DOHH2 (cell line): ENCODE data around the gene MPZ.

Experiments used
- H3F3A ChIP-seq: fragments of 200-600 bp; sonication (generic), shearing (Covaris generic); 2 replicates; pipeline ENCODE4 v1.6.0; 2016; ENCODE audit warnings: antibody characterized with exemption, mild to moderate bottlenecking; ENCODE audit not compliant: control insufficient read depth, insufficient read depth
- H3K27ac ChIP-seq: fragments of 200-600 bp; sonication (generic); 2 replicates; pipeline ENCODE4 v1.5.1; 2014; ENCODE audit warnings: low read depth, mild to moderate bottlenecking, low read length, moderate library complexity
- H3K27me3 ChIP-seq: fragments of 200-600 bp; sonication (generic); 2 replicates; pipeline ENCODE4 v1.6.1; 2014; ENCODE audit warnings: mild to moderate bottlenecking, low read length, mixed read lengths; ENCODE audit not compliant: control insufficient read depth
- H3K36me3 ChIP-seq: fragments of 200-600 bp; sonication (generic); 2 replicates; pipeline ENCODE4 v1.6.1; 2014; ENCODE audit warnings: mild to moderate bottlenecking, low read length, moderate library complexity, mixed read lengths; ENCODE audit not compliant: control insufficient read depth
- H3K4me1 ChIP-seq: fragments of 200-600 bp; sonication (generic); 2 replicates; pipeline ENCODE4 v1.6.1; 2014; ENCODE audit warnings: mild to moderate bottlenecking, low read length, mixed read lengths; ENCODE audit not compliant: control insufficient read depth
- H3K4me2 ChIP-seq: fragments of 200-600 bp; sonication (generic); 2 replicates; pipeline ENCODE4 v1.6.0; 2014; ENCODE audit warnings: mild to moderate bottlenecking, low read length, moderate library complexity
- H3K4me3 ChIP-seq: fragments of 200-600 bp; sonication (generic); 2 replicates; pipeline ENCODE4 v1.5.1; 2014; ENCODE audit warnings: mild to moderate bottlenecking, low read length, mixed read lengths
- H3K79me2 ChIP-seq: fragments of 200-600 bp; sonication (generic); 2 replicates; pipeline ENCODE4 v1.6.1; 2014; ENCODE audit warnings: mild to moderate bottlenecking, low read length, mixed read lengths; ENCODE audit not compliant: control insufficient read depth
- H3K9me2 ChIP-seq: fragments of 200-600 bp; sonication (generic); replicated peaks from 2 replicates; pipeline ENCODE4 v1.6.1; 2014; ENCODE audit warnings: mild to moderate bottlenecking, low read length, mixed read lengths; ENCODE audit not compliant: control insufficient read depth
- H3K9me3 ChIP-seq: fragments of 200-600 bp; sonication (generic); 2 replicates; pipeline ENCODE4 v1.6.1; 2014; ENCODE audit warnings: antibody characterized with exemption, low read length, mixed read lengths; ENCODE audit not compliant: control insufficient read depth, insufficient read depth
- H4K20me1 ChIP-seq: fragments of 200-600 bp; sonication (generic); 2 replicates; pipeline ENCODE4 v1.6.0; 2014; ENCODE audit warnings: low read depth, mild to moderate bottlenecking, antibody characterized with exemption, low read length, moderate library complexity; ENCODE audit not compliant: control insufficient read depth, insufficient read depth
- CTCF ChIP-seq: fragments of 200-600 bp; sonication (generic); IDR thresholded peaks from one replicate; pipeline ENCODE4 v1.5.1; 2014; ENCODE audit warnings: antibody characterized with exemption, mild to moderate bottlenecking, low read depth, low read length; ENCODE audit not compliant: poor library complexity, severe bottlenecking
- EZH2phosphoT487 ChIP-seq: fragments of 200-600 bp; sonication (generic); IDR thresholded peaks from 2 replicates; pipeline ENCODE4 v1.6.1; 2017; ENCODE audit warnings: borderline replicate concordance, mild to moderate bottlenecking, antibody characterized with exemption, low read length, moderate library complexity, mixed read lengths

Gene MPZ

GRCh38 chr1:161287482-161288054 lies 22.2 kb downstream of the MPZ start:
- Histone ChIP-seq H3K9me3 (no peaks in the 10 kb centered on the region), H3K4me2 (no peak overlapping the region), H3K4me3 (no peak overlapping the region), H3F3A (no peaks in the 10 kb centered on the region), H3K36me3 (no peaks in the 10 kb centered on the region), H3K79me2 (no peaks in the 10 kb centered on the region), H3K9me2 (no peaks in the 10 kb centered on the region), H3K27me3 (peaks cover 30% of the 10 kb centered on the region), H4K20me1 (no peaks in the 10 kb centered on the region), H3K4me1 (peaks cover 7% of the 10 kb centered on the region), H3K27ac (no peak overlapping the region)
- TF ChIP-seq CTCF (no peak), EZH2phosphoT487 (no peak)

- H3K36me3 ChIP-seq, result no peaks in the 10 kb centered on the region
- no peak overlapping the region for H3K27ac ChIP-seq
- H4K20me1 ChIP-seq, result no peaks in the 10 kb centered on the region
- TF ChIP-seq EZH2phosphoT487 (no peak), CTCF (no peak)
- no peaks in the 10 kb centered on the region for H3F3A ChIP-seq
- H3K9me3 ChIP-seq, result no peaks in the 10 kb centered on the region
- H3K9me2 ChIP-seq, result no peaks in the 10 kb centered on the region
- H3K4me3 ChIP-seq, result no peak overlapping the region
- peaks cover 30% of the 10 kb centered on the region for H3K27me3 ChIP-seq
- no peak overlapping the region for H3K4me2 ChIP-seq
- no peaks in the 10 kb centered on the region for H3K79me2 ChIP-seq
- peaks cover 9% of the 10 kb centered on the region for H3K4me1 ChIP-seq
Measured at GRCh38 chr1:161285521-161285920, 24.2 kb downstream of the MPZ start.

GRCh38 chr1:161285113-161285512 lies 24.7 kb downstream of the MPZ start:
- Histone ChIP-seq H3K36me3 (no peaks in the 10 kb centered on the region), H3F3A (no peaks in the 10 kb centered on the region), H3K79me2 (no peaks in the 10 kb centered on the region), H3K9me2 (no peaks in the 10 kb centered on the region), H3K27ac (no peak overlapping the region), H3K9me3 (no peaks in the 10 kb centered on the region), H3K4me3 (no peak overlapping the region), H3K4me1 (peaks cover 9% of the 10 kb centered on the region), H4K20me1 (no peaks in the 10 kb centered on the region), H3K4me2 (no peak overlapping the region), H3K27me3 (peaks cover 34% of the 10 kb centered on the region)
- TF ChIP-seq EZH2phosphoT487 (no peak), CTCF (no peak)
